GM12864 (cell line): Measurements from ENCODE around the gene ATP5F1D.

Experiments
- DNase-seq: peaks from one replicate; pipeline ENCODE4 v3.0.0-alpha.2; 2011; ENCODE audit warnings: low read depth
- H3K4me3 ChIP-seq: 2 replicates; pipeline ENCODE4 v1.5.1; 2011; ENCODE audit warnings: mild to moderate bottlenecking, low read depth, low read length, control low read depth
- CTCF ChIP-seq: IDR thresholded peaks from 2 replicates; pipeline ENCODE4 v1.5.1; 2011; ENCODE audit warnings: low read depth, mild to moderate bottlenecking, moderate library complexity, low read length, control low read depth, inconsistent platforms; ENCODE audit errors: missing control alignments

Gene ATP5F1D

GRCh38 chr19:1251330-1252220, 10.0 kb downstream of the ATP5F1D start:
- no peak for DNase-seq
- peak overlapping the region; percentile 80 for H3K4me3 ChIP-seq
- TF ChIP-seq CTCF = no peak

- DNase-seq = no peak
- TF ChIP-seq CTCF = no peak
- H3K4me3 ChIP-seq = peak overlapping the region; percentile 80
Observed at GRCh38 chr19:1252221-1252820, 10.8 kb downstream of the ATP5F1D start.

- no peak for TF ChIP-seq CTCF
- DNase-seq = no peak
- H3K4me3 ChIP-seq = peak overlapping the region; percentile 80
Observed at GRCh38 chr19:1252821-1253513, 11.4 kb downstream of the ATP5F1D start.

- DNase-seq = no peak
- no peak for TF ChIP-seq CTCF
- peak overlapping the region; percentile 80 for H3K4me3 ChIP-seq
Observed at GRCh38 chr19:1253514-1254080, 12.0 kb downstream of the ATP5F1D start.

GRCh38 chr19:1254081-1254527, 12.6 kb downstream of the ATP5F1D start:
- no peak for TF ChIP-seq CTCF
- no peak overlapping the region for H3K4me3 ChIP-seq
- DNase-seq = no peak

- TF ChIP-seq CTCF = no peak
- no peak overlapping the region for H3K4me3 ChIP-seq
- DNase-seq = no peak
Observed at GRCh38 chr19:1254530-1255185, 13.1 kb downstream of the ATP5F1D start.
